Measurements from ENCODE around the gene INSL3.

Gene INSL3

GRCh38 chr19:17863520-17864182 lies 42.3 kb upstream of the INSL3 start:
- TF ChIP-seq CTCF (conservative IDR thresholded peaks at IDR 0.05; ENCODE audit: low read length) = no peak
- DNase-seq (ENCODE audit: low read depth) = no peak
- H3K4me3 ChIP-seq (ENCODE audit: low read length) = no peak overlapping the region

GRCh38 chr19:17862711-17863519 lies 41.6 kb upstream of the INSL3 start:
- DNase-seq (ENCODE audit: low read depth) = no peak
- no peak for TF ChIP-seq CTCF (conservative IDR thresholded peaks at IDR 0.05; ENCODE audit: low read length)
- H3K4me3 ChIP-seq (ENCODE audit: low read length) = no peak overlapping the region

GRCh38 chr19:17861542-17862402 lies 40.5 kb upstream of the INSL3 start:
- TF ChIP-seq CTCF (conservative IDR thresholded peaks at IDR 0.05; ENCODE audit: low read length) = no peak
- H3K4me3 ChIP-seq (ENCODE audit: low read length) = peak overlapping the region; percentile 100
- DNase-seq (ENCODE audit: low read depth) = no peak

- H3K4me3 ChIP-seq (ENCODE audit: low read length) = peak overlapping the region; percentile 100
- no peak for TF ChIP-seq CTCF (conservative IDR thresholded peaks at IDR 0.05; ENCODE audit: low read length)
- no peak for DNase-seq (ENCODE audit: low read depth)
Measured at GRCh38 chr19:17860993-17861360, 39.7 kb upstream of the INSL3 start.

- DNase-seq (ENCODE audit: low read depth) = no peak
- peak overlapping the region; percentile 100 for H3K4me3 ChIP-seq (ENCODE audit: low read length)
- TF ChIP-seq CTCF (conservative IDR thresholded peaks at IDR 0.05; ENCODE audit: low read length) = no peak
Measured at GRCh38 chr19:17860331-17860992, 39.1 kb upstream of the INSL3 start.

GRCh38 chr19:17859533-17860330 lies 38.4 kb upstream of the INSL3 start, which contains the start of gene RPL18A:
Gene RPL18A (plus strand): TSS chr19:17859910. CDS start chr19:17859957, 47 bp downstream.
- peak; percentile 77 for TF ChIP-seq CTCF (conservative IDR thresholded peaks at IDR 0.05; ENCODE audit: low read length)
- peak within 1 kb of the TSS; percentile 100 for H3K4me3 ChIP-seq (ENCODE audit: low read length)
- DNase-seq (ENCODE audit: low read depth) = peak; percentile 100

Data from AG10803 (cell line).